DOHH2 (cell line): Measurements from ENCODE around the gene GGT1.
"Not testable (repeated sequence)": the region's sequence is repeated elsewhere in the genome, so short reads cannot be mapped to it uniquely, and the experiment has no call there.

ENCODE experiments used
- H3F3A ChIP-seq: fragments of 200-600 bp; sonication (generic), shearing (Covaris generic); 2 replicates; pipeline ENCODE4 v1.6.0; 2016; ENCODE audit warnings: antibody characterized with exemption, mild to moderate bottlenecking; ENCODE audit not compliant: control insufficient read depth, insufficient read depth
- H3K27ac ChIP-seq: fragments of 200-600 bp; sonication (generic); 2 replicates; pipeline ENCODE4 v1.5.1; 2014; ENCODE audit warnings: low read depth, mild to moderate bottlenecking, low read length, moderate library complexity
- H3K27me3 ChIP-seq: fragments of 200-600 bp; sonication (generic); 2 replicates; pipeline ENCODE4 v1.6.1; 2014; ENCODE audit warnings: mild to moderate bottlenecking, low read length, mixed read lengths; ENCODE audit not compliant: control insufficient read depth
- H3K36me3 ChIP-seq: fragments of 200-600 bp; sonication (generic); 2 replicates; pipeline ENCODE4 v1.6.1; 2014; ENCODE audit warnings: mild to moderate bottlenecking, low read length, moderate library complexity, mixed read lengths; ENCODE audit not compliant: control insufficient read depth
- H3K4me1 ChIP-seq: fragments of 200-600 bp; sonication (generic); 2 replicates; pipeline ENCODE4 v1.6.1; 2014; ENCODE audit warnings: mild to moderate bottlenecking, low read length, mixed read lengths; ENCODE audit not compliant: control insufficient read depth
- H3K4me2 ChIP-seq: fragments of 200-600 bp; sonication (generic); 2 replicates; pipeline ENCODE4 v1.6.0; 2014; ENCODE audit warnings: mild to moderate bottlenecking, low read length, moderate library complexity
- H3K4me3 ChIP-seq: fragments of 200-600 bp; sonication (generic); 2 replicates; pipeline ENCODE4 v1.5.1; 2014; ENCODE audit warnings: mild to moderate bottlenecking, low read length, mixed read lengths
- H3K79me2 ChIP-seq: fragments of 200-600 bp; sonication (generic); 2 replicates; pipeline ENCODE4 v1.6.1; 2014; ENCODE audit warnings: mild to moderate bottlenecking, low read length, mixed read lengths; ENCODE audit not compliant: control insufficient read depth
- H3K9me2 ChIP-seq: fragments of 200-600 bp; sonication (generic); replicated peaks from 2 replicates; pipeline ENCODE4 v1.6.1; 2014; ENCODE audit warnings: mild to moderate bottlenecking, low read length, mixed read lengths; ENCODE audit not compliant: control insufficient read depth
- H3K9me3 ChIP-seq: fragments of 200-600 bp; sonication (generic); 2 replicates; pipeline ENCODE4 v1.6.1; 2014; ENCODE audit warnings: antibody characterized with exemption, low read length, mixed read lengths; ENCODE audit not compliant: control insufficient read depth, insufficient read depth
- H4K20me1 ChIP-seq: fragments of 200-600 bp; sonication (generic); 2 replicates; pipeline ENCODE4 v1.6.0; 2014; ENCODE audit warnings: low read depth, mild to moderate bottlenecking, antibody characterized with exemption, low read length, moderate library complexity; ENCODE audit not compliant: control insufficient read depth, insufficient read depth
- EZH2phosphoT487 ChIP-seq: fragments of 200-600 bp; sonication (generic); IDR thresholded peaks from 2 replicates; pipeline ENCODE4 v1.6.1; 2017; ENCODE audit warnings: borderline replicate concordance, mild to moderate bottlenecking, antibody characterized with exemption, low read length, moderate library complexity, mixed read lengths
- TF ChIP-seq, protein P1 (sequence below): fragments of 200-600 bp; sonication (generic); IDR thresholded peaks from one replicate; pipeline ENCODE4 v1.5.1; 2014; ENCODE audit warnings: antibody characterized with exemption, mild to moderate bottlenecking, low read depth, low read length; ENCODE audit not compliant: poor library complexity, severe bottlenecking

GGT1 gene

DNA sequence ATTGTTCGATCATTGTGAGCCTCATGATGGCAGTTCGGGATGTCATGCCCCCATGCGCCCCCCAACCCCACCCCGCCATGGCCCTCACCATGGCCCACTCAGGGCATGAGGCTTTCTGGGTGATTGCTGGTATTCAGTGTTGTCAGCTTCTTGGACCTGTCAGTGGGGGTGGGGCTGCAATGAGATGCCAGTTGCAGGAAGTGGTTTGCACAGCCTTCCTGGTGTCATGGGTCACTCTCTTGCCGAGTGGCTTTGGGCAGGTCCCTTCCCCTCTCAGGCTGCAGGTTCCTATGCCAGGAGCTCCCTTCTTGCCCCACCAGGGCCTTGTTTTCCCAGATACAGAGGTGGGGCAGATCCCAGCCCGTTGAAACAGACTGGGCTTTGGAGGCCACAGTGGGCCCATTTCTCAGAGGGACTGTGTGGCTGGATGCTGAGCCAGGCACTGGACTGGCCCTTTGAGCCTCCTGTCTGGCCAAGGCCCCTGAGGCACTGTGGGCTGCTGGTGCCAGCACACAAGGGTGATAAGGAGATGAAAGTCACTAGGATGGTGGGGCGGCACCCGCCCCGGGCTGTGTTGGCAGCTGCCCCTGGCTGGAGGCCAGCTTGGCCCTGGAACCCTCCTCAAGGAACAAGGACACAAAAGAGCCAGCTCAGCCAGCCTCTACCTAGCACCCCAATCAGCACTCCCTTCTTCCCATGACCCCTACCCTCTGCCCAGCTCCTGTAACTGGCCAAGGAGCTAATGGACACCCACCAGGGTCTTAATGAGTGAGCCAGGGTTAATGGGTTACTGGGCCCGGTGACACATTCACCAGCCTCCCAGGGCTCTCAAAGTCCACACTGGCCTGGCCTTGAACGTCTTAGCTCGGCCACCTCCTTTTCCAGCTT, 1.5 kb upstream of the GGT1 start:
- Histone ChIP-seq H3F3A (no peaks in the 10 kb centered on the region), H3K27me3 (no peaks in the 10 kb centered on the region), H3K4me1 (peaks cover 8% of the 10 kb centered on the region; the same call in 1 of the 2 replicates), H3K4me2 (no peak overlapping the region), H3K4me3 (no peak overlapping the region), H3K9me3 (no peaks in the 10 kb centered on the region), H3K79me2 (no peaks in the 10 kb centered on the region), H3K36me3 (no peaks in the 10 kb centered on the region), H3K27ac (no peak overlapping the region), H4K20me1 (no peaks in the 10 kb centered on the region), H3K9me2 (no peaks in the 10 kb centered on the region)
- no peak for TF ChIP-seq EZH2phosphoT487
- TF ChIP-seq, protein P1, sequence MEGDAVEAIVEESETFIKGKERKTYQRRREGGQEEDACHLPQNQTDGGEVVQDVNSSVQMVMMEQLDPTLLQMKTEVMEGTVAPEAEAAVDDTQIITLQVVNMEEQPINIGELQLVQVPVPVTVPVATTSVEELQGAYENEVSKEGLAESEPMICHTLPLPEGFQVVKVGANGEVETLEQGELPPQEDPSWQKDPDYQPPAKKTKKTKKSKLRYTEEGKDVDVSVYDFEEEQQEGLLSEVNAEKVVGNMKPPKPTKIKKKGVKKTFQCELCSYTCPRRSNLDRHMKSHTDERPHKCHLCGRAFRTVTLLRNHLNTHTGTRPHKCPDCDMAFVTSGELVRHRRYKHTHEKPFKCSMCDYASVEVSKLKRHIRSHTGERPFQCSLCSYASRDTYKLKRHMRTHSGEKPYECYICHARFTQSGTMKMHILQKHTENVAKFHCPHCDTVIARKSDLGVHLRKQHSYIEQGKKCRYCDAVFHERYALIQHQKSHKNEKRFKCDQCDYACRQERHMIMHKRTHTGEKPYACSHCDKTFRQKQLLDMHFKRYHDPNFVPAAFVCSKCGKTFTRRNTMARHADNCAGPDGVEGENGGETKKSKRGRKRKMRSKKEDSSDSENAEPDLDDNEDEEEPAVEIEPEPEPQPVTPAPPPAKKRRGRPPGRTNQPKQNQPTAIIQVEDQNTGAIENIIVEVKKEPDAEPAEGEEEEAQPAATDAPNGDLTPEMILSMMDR = no peak

DNA sequence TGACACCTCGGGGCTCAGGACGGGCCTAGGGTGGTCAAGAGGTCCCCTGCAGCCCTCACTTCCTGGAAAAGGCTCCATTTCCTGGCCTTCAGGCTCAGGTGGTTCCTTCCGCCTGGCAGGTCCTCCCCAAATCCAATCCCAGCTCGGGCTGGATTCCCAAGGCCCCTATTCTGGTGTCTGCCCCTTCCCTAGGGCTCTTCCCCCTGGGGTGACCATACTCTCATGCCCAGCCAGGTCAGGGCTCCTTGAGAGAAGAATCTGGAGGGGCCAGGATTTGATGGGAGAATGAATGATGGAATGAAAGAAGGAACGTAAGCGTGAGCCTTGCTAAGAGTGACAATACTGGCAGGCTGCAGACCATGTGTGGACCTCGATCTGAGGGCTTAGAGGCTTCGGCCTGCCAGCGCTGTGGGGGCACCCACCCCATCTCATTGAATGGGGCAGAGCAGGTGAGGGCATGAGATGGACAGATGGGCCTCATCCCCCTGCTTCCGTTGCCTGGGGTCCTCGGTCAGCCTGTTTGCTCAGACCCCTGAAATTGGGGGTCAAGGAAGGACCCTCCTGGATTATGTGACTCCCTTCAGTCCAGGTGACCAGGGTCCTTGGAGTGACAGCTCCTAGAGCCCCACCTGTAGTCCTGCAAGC, 766 bp upstream of the GGT1 start:
- H3K27me3 ChIP-seq, H3F3A ChIP-seq, H4K20me1 ChIP-seq, H3K79me2 ChIP-seq, H3K27ac ChIP-seq, H3K4me2 ChIP-seq, H3K9me2 ChIP-seq, H3K36me3 ChIP-seq, H3K4me3 ChIP-seq, H3K9me3 ChIP-seq: not testable (repeated sequence)
- peaks cover 10% of the 10 kb centered on the region for H3K4me1 ChIP-seq

DNA sequence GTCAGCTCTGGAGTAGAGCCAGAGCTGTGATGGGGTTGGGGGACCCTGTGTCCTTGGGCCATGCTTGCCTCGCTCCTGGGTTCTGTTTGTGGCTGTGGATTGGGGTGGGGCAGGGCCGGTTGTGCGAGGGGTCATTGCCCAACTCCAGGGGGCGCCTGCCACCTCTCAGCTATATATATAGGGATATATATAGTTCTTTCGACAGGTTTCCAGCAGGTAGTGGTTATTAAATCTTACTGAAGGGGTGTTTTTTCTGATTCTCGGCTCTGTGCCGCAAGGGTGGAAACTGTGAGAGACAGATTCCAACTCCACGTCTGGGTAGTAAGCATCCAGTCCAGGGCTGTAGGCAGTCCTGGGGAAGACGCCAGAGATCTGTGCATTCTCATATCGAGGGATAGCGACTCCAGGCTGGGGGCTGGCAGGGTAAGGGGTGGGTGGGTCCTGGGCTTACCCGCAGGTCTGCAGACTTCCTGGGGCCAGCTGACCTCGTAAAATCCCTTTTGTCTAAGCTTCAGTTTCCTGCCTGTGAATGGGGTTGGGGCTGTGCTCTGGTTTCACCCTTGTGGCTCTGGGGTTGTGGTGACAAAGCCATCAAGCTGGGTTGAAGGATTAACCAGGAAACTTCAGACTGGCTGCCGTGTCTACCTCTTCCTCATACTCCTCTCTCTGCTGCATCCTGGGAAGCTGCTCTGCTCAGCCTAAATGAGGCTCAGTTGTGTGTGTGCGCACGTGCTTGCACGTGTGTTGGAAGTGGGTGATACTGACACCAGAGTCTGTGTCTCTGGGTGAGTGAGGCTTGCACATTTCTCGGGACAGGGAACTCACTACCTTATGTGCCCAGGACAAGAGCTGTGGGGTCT, 1.0 kb downstream of the GGT1 start:
- peaks cover 15% of the 10 kb centered on the region for H3K4me1 ChIP-seq
- not testable (repeated sequence) for H3K36me3 ChIP-seq, H3F3A ChIP-seq, H3K27me3 ChIP-seq, H3K79me2 ChIP-seq, H3K9me3 ChIP-seq, H3K27ac ChIP-seq, H3K4me3 ChIP-seq, H3K4me2 ChIP-seq, H3K9me2 ChIP-seq, H4K20me1 ChIP-seq
- TF ChIP-seq, protein P1 = peak; percentile 30

DNA sequence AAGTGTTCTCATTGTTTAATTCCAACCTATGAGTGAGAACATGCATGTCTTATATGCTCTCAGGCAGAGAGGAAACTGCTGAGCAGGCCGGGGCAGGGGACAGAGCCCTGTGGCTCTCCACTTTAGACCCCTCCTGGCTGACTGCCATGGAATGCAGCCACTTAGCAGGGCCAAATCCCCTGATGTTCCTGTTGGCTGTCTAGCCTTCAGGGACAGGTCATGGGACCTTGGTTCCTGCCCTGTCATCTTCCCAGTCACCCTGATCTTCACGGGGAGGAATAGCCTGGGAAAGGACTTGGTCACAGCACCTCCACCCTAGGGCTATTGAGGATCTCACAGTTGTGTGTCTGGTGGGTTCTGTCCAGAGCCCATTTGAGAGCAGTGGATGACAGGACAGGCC, 3.3 kb downstream of the GGT1 start:
- not testable (repeated sequence) for H3F3A ChIP-seq, H3K9me2 ChIP-seq, H3K9me3 ChIP-seq, H3K79me2 ChIP-seq, H3K4me2 ChIP-seq, H4K20me1 ChIP-seq, H3K27ac ChIP-seq, H3K27me3 ChIP-seq, H3K36me3 ChIP-seq, H3K4me3 ChIP-seq
- H3K4me1 ChIP-seq = peaks cover 15% of the 10 kb centered on the region

DNA sequence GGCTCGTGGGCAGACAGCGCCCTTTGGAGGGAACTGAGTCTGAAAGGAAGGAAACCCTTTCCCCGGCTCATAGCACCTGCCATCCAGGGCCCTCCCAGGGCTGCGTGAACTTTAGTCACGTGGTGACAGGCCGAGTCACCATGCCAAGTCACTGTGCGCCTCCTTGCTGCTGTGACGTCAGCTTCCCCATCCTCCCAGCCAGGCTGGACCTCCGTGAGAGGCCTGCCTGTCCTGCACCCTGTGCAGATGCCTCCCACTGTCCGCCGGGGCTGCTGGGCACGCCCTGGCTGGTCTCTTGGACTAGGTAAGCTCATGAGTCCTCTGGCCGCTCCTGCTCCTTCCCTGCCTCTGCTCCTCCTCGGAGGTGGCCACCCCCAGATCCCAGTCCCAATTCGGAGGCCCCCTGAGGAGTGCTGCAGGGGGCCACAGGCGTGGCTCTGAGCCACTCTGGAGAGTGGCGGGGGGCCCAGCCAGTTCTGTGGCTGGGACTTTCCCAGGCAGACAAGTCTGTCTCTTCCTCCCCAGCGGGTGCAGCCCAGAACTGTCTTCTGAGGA, 4.5 kb downstream of the GGT1 start:
- H3K27ac ChIP-seq = peak overlapping the region; percentile 6; the same call in 1 of the 2 replicates
- H3K4me1 ChIP-seq = peaks cover 15% of the 10 kb centered on the region
- not testable (repeated sequence) for H3K9me2 ChIP-seq, H3K9me3 ChIP-seq, H3F3A ChIP-seq, H3K36me3 ChIP-seq, H4K20me1 ChIP-seq, H3K27me3 ChIP-seq, H3K79me2 ChIP-seq
- H3K4me3 ChIP-seq = peak overlapping the region; percentile 57
- peak overlapping the region; percentile 49 for H3K4me2 ChIP-seq

DNA sequence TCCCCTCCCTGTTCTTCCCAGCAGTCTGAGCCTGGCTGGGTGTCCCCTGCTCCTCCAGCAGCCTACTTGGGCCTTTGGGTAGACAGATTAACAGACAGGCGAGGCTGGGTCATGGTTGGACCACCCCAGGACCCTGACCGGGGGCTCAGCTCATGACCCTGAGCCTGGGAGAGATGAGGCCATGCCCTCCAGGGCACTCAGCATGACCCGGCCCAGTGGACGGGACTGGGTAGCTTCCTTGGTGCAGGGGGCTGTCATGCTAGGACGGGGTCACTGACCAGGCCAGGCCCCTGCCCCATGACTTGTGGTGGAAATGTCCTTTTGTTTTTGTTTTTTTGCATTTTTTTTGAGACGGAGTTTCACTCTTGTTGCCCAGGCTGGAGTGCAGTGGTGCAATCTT, 5.3 kb downstream of the GGT1 start:
- H3K36me3 ChIP-seq, H3K9me2 ChIP-seq, H3F3A ChIP-seq, H4K20me1 ChIP-seq, H3K9me3 ChIP-seq, H3K79me2 ChIP-seq, H3K27me3 ChIP-seq: not testable (repeated sequence)
- 0 out of 2 replicates have a peak overlapping the region, but pooled peaks have one; percentile 6 for H3K27ac ChIP-seq
- H3K4me2 ChIP-seq = peak overlapping the region; percentile 49
- peaks cover 15% of the 10 kb centered on the region for H3K4me1 ChIP-seq
- peak overlapping the region; percentile 57 for H3K4me3 ChIP-seq
